HG03520 (cell line): ENCODE measurements around the gene PRKCI.
"Not testable (repeated sequence)": the region's sequence is repeated elsewhere in the genome, so short reads cannot be mapped to it uniquely, and the experiment has no call there.

ENCODE experiments used
- ATAC-seq: cut with Tn5 transposase; IDR thresholded peaks from one replicate; pipeline ENCODE4 v1.9.1; 2021; ENCODE audit warnings: mild to moderate bottlenecking, moderate library complexity; ENCODE audit not compliant: unreplicated experiment

The PRKCI gene

GRCh38 chr3:170277833-170278580 lies 55.8 kb downstream of the PRKCI start:
- no peak for ATAC-seq

GRCh38 chr3:170278627-170279026 lies 56.4 kb downstream of the PRKCI start:
- no peak for ATAC-seq

DNA sequence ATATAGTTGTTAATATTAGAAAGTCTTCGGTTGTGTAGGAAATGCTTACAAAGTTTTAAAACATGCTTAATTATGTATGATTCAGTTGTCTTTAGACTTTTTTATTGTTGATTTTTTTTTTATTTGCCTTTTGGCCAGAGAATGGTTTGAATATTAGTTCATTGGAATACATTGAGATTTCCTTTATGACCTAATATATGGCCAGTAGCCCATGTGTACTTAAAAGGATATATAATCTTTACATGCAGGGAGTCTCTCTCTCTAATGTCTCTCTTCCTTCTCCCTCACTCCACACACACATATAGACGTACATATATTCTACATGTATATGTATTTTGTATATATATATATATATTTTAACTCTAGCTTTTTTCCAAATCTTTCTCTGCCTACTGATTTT lies 68.0 kb downstream of the PRKCI start:
- ATAC-seq, result no peak

GRCh38 chr3:170295586-170295985 lies 73.4 kb downstream of the PRKCI start:
- ATAC-seq, result no peak

DNA sequence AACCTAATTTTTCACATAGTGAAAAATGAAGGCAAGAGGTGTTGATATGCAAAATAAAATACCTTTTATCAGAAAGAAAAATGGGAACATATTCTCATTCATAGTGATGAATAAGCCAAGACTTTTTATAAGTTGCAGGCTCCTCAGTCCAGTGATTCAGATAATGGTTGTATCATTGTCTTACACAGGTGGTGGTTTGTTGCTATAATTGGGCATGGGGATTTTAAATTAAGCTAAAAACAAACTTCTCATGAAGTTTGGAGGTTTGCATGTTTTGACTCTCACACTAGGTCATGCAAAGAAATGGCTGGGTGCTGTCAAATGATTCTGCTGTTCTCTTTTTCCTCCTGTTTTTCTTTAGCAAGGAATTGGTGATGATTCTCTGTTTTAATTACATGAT lies 74.5 kb downstream of the PRKCI start:
- no peak for ATAC-seq

DNA sequence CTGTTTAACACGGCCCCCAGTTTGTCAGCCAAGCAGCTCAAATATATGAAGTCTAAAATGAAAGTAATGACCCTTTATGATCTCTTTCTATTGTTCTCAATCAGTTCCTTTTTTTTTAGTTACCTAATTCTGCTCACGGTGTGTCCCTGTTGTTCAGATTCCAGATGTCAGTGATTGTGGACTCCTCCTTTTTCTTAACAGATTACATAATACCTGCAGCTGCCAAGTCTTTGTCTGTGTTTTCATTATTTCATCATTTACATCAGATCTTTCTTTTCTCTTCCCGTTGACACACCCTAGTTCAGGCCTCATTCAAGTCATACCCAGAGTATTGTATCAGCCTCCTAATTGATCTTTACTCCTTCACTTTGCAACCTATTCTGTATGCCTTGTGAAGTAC lies 79.2 kb downstream of the PRKCI start:
- ATAC-seq, result no peak

DNA sequence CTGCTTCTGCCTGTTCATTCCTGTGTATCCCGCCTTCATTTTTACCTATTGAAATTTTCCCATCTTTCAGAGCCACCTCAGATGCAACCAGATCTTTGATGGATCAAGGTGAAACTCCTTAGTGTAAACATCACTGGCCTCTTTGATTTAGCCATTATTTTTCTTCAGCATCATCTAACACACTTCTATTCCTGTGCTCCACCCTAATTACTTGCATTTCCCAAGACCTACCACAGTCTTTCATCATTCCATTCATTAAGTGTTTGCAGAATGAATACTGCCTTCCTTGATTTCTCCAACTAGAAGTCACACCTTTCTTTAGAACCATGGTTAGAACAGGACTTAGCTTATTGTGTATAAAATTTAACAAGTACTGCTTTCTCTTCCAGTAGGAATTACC lies 79.8 kb downstream of the PRKCI start:
- no peak for ATAC-seq

- no peak for ATAC-seq
Observed at GRCh38 chr3:170306015-170306414, 83.8 kb downstream of the PRKCI start.

DNA sequence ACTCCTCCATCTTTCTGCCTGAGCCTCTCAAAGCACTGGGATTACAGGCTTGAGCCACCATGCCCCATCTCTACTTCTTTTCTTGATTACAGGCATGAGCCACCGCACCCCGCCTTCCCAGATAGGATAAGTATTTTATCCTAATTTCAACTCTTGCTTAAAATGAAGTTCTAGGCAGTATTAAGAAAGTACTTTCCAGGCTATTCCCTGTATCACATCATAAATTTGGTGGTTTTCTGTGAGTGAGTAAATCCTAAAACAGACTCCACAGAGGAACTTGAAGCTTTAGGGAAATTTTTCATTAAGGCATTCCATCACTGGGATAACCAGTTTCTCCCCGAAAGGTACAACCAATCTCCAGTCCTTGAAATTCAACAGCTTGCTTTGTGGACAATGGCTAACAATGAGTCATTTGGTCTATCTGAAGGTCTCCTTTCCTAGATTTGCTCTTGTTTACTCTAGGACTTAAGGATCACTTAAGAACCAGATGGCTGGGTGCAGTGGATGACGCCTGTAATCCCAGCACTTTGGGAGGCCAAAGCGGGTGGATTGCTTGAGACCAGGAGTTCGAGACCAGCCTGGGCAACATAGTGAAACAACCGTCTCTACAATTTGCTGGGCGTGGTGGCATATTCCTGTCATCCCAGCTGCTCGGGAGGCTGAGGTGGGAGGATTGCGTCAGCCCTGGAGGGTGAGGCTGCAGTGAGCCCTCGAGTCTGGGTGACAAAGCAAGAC lies 85.6 kb downstream of the PRKCI start:
- no peak for ATAC-seq

DNA sequence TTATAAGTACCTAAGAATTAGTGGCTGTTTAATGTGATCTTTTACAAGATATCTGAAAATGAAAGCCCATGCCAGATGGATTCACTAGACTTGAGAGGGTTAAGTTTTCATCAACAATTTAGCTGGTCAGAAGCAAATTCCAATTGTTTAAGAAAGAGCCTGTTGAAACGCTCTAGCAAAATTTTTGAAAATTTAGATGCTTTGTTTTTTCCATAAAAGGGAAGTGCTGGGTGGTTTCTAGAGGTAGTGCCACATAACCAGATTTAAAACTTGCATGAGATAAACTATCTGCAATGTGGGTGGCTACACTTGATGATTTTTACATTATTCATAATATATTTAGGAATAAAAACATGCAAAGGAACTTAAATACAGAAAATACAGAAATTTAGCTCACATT lies 86.8 kb downstream of the PRKCI start:
- no peak for ATAC-seq

- ATAC-seq, result no peak
Observed at GRCh38 chr3:170317954-170318353, 95.7 kb downstream of the PRKCI start.

- no peak for ATAC-seq
Observed at GRCh38 chr3:170320461-170321121, 98.4 kb downstream of the PRKCI start.

DNA sequence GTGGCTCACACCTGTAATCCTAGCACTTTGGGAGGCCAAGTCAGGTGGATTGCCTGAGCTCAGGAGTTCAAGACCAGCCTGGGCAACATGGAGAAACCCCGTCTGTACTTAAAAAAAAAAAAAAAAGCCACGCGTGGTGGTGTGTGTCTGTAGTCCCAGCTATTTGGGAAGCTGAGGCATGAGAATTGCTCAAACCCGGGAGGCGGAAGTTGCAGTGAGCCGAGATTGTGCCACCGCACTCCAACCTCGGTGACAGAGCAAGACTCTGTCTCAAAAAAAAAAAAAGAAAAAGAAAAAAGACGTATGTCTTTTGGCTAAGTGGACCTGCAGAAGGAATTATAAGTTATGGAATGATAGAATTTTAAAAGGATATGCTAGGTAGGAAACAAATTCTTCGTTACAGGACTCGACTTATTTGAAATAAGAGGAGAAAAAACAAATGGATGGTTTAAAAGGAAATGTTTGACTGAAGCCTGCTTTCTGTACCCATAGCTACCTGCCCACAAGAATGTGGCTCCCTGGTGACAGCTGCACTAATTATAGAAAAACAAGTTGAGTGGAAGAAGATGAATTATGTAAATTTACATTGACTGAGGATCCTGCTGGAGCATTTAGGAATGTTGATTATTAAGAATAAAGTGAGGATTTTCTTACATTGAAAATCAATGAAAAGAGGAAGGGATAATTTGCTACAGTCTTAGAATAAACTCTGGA lies 99.3 kb downstream of the PRKCI start:
- ATAC-seq, result no peak

DNA sequence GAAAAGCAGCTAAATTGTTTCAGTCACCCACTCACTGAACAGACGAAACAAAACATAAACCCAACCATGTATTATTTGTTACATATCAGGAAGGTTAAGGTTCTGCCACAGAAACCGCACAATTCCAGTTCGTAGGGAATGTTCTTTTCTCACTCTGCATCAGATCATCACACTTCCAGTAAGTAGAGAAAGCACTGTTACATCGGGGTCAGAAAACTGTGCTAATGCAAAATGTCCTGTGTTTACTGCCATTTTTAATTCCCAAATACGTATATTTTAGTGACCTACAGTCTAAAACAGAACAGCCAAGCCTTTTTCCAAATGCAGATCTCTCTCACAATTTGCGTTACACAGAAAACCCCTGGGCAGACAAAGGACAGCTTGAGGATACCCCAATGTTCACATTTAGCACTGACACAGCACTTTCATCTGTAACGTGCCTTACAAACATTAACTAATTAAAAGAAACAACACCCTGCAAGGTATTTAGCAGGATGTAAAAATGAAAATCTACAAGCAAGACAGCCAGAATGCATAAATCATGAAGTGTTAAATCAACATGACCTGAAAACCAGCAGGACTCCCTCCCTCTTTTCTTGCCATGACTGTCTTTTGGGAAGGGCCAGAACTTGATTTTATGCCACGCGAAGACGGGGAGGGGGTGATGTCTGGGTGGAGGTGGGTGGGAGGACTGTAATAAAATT lies 100.5 kb downstream of the PRKCI start:
- no peak for ATAC-seq

- no peak for ATAC-seq
Observed at GRCh38 chr3:170323331-170323730, 101.1 kb downstream of the PRKCI start.

GRCh38 chr3:170324962-170325361 lies 102.7 kb downstream of the PRKCI start:
- no peak for ATAC-seq

DNA sequence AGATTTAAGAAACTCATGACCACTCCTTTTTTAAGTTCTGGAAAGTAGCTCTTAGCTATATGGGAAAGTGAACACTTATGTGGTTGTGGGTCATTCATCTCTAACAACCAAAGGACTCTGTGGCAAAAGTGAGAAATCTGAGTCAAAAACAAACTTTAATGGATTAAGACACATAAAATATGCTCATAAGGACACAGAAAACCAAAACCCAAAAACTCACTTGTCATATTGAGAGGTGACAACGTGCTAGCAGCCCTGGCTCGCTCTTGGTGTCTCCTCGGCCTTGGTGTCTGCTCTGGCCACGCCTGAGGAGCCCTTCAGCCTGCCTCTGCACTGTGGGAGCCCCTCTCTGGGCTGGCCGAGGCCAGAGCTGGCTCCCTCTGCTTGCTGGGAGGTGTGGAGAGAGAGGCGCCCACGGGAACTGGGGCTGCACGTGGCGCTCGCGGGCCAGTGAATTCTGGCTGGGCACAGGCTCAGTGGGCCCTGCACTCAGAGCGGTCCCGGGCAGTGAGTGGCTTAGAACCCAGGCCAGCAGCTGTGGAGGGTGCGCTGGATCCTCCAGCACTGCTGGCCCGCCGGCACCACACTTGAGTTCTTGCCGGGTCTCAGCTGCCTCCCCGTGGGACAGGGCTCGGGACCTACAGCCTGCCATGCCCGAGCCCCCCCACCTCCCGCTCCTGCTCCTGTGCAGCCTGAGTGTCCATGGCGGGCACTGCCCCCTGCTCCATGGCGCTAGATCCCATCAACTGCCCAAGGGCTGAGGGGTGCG lies 105.0 kb downstream of the PRKCI start:
- no peak for ATAC-seq

DNA sequence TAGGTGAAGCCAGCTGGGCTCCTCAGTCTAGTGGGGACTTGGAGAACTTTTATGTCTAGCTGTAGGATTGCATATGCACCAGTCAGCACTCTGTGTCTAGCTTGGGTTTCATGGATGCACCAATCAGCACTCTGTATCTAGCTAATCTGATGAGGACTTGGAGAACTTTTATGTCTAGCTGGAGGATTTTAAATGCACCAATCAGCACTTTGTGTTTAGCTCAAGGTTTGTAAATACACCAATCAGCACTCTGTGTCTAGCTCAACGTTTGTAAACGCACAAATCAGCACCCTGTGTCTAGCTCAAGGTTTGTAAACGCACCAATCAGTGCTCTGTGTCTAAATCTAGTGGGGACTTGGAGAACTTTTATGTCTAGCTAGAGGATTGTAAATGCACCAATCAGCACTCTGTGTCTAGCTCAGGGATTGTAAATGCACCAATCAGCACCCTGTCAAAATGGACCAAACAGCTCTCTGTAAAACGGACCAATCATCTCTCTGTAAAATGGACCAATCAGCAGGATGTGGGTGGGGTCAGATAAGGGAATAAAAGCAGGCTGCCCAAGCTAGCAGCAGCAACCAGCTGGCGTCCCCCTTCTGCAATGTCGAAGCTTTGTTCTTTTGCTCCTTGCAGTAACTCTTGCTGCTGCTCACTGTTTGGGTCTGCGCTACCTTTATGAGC lies 105.8 kb downstream of the PRKCI start:
- not testable (repeated sequence) for ATAC-seq

DNA sequence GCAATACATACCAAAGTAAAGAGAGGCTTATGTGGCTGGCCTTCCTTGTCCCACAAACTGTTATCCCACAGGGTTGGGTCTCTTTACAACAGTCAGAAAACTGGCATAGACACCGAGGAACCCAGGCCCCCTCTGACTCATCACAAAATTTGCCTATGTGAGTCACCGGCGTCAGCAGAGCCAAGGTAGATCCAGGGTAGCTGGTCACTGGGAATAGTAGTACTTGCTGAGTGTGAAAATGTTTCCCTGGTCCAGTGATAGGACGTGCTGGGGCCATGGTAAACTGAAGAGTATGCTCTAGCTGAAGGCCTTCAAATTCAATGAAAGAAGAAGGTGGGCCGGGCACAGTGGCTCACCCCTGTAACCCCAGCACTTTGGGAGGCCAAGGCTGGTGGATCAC lies 108.1 kb downstream of the PRKCI start:
- ATAC-seq, result no peak
